Fibroblast of upper back skin (primary cell): ENCODE data around the gene PCDHGA1.
A peak's percentile ranks its signal among the peaks of the same experiment; 100 is the strongest.
"Not testable (repeated sequence)": the region's sequence is repeated elsewhere in the genome, so short reads cannot be mapped to it uniquely, and the experiment has no call there.

Experiments
- DNase-seq: peaks from one replicate; pipeline ENCODE4 v3.0.0-alpha.2; 2013

Gene PCDHGA1

DNA sequence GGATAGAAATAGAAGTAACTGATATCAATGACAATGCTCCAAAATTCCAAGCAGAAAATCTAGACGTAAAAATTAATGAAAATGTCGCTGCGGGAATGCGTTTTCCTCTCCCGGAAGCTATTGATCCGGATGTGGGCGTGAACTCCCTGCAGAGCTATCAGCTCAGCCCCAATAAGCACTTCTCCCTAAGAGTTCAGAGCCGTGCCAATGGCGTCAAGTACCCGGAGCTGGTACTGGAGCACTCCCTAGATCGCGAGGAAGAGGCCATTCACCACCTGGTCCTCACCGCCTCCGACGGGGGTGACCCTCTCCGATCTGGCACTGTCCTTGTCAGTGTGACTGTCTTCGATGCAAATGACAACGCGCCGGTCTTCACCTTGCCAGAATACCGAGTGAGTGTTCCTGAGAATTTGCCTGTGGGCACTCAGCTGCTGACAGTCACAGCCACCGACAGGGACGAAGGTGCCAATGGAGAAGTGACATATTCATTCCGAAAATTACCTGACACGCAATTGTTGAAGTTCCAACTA is 83.3 kb downstream of the PCDHGA1 start:
- DNase-seq, result no peak

DNA sequence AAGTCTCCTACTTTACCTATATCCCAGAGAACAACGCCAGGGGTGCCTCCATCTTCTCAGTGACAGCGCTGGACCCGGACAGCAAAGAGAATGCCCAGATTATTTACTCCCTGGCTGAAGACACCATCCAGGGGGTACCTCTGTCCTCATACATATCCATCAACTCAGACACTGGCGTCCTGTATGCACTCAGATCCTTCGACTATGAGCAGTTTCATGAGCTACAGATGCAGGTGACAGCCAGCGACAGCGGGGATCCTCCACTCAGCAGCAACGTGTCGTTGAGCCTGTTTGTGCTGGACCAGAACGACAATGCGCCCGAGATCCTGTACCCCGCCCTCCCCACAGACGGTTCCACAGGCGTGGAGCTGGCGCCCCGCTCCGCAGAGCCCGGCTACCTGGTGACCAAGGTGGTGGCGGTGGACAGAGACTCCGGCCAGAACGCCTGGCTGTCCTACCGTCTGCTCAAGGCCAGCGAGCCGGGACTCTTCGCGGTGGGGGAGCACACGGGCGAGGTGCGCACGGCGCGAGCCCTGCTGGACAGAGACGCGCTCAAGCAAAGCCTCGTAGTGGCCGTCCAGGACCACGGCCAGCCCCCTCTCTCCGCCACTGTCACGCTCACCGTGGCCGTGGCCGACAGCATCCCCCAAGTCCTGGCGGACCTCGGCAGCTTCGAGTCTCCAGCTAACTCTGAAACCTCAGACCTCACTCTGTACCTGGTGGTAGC is 84.4 kb downstream of the PCDHGA1 start:
- DNase-seq, result not testable (repeated sequence)

GRCh38 chr5:141415275-141415618 is 84.9 kb downstream of the PCDHGA1 start:
- not testable (repeated sequence) for DNase-seq

- DNase-seq, result peak; percentile 80
Measured at GRCh38 chr5:141417494-141418172, 87.3 kb downstream of the PCDHGA1 start, which contains the start of gene PCDHGB7. TSS of gene PCDHGB7 (plus strand) at chr5:141417677. CDS start at chr5:141417860, 183 bp downstream.

DNA sequence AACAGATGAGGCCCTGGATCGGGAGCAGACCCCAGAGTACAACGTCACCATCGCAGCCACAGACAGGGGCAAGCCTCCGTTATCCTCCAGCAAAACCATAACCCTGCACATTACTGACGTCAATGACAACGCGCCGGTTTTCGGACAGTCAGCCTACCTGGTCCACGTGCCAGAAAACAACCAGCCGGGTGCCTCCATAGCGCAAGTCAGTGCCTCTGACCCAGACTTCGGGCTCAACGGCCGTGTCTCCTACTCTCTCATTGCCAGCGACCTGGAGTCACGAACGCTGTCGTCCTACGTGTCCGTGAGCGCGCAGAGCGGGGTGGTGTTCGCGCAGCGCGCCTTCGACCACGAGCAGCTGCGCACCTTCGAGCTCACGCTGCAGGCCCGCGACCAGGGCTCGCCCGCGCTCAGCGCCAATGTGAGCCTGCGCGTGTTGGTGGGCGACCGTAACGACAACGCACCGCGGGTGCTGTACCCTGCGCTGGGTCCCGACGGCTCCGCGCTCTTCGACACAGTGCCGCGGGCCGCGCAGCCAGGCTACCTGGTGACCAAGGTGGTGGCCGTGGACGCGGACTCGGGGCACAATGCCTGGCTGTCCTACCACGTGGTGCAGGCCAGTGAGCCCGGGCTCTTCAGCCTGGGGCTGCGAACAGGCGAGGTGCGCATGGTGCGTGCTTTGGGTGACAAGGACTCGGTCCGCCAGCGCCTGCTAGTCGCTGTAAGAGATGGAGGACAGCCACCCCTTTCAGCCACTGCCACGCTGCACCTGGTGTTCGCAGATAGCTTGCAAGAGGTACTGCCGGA is 89.0 kb downstream of the PCDHGA1 start:
- DNase-seq, result no peak

DNA sequence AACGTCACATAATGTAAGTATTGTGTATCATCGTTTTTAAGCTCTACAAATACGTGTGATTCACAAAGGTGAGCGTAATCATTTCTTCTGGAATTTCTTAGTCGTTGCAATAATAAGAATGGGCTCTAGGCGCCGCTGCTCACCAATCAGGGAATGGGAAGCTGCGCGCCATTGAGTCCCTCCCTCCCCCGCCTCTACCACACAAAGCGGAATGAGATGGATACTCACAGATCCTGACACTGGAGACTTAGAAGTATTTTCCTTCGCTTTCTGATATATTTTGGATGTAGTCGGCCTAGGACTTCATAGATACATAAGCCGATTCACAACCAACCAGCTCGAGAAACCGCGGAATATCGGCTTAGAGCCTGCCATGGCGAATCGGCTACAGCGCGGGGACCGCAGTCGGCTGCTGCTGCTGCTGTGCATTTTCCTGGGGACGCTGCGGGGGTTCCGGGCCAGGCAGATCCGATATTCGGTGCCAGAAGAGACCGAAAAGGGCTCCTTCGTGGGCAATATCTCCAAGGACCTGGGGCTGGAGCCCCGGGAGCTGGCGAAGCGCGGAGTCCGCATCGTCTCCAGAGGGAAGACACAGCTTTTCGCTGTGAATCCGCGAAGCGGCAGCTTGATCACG is 90.7 kb downstream of the PCDHGA1 start, which contains the start of gene PCDHGA11:
Gene PCDHGA11 (plus strand): TSS at position 197 of the 634 bp plus-strand sequence. CDS start 177 bp downstream, at position 374.
- DNase-seq, result peak; percentile 67

GRCh38 chr5:141421489-141421855 is 91.2 kb downstream of the PCDHGA1 start:
- DNase-seq, result no peak

GRCh38 chr5:141422742-141423291 is 92.5 kb downstream of the PCDHGA1 start:
- DNase-seq, result no peak

- no peak for DNase-seq
Measured at GRCh38 chr5:141427783-141428426, 97.6 kb downstream of the PCDHGA1 start.

- DNase-seq, result peak; percentile 89
Measured at GRCh38 chr5:141430332-141431113, 100.2 kb downstream of the PCDHGA1 start, which contains the start of gene PCDHGA12. TSS of gene PCDHGA12 (plus strand) at chr5:141430507. CDS start at chr5:141430760, 253 bp downstream.

- DNase-seq, result no peak
Measured at GRCh38 chr5:141431286-141431685, 101.0 kb downstream of the PCDHGA1 start.

DNA sequence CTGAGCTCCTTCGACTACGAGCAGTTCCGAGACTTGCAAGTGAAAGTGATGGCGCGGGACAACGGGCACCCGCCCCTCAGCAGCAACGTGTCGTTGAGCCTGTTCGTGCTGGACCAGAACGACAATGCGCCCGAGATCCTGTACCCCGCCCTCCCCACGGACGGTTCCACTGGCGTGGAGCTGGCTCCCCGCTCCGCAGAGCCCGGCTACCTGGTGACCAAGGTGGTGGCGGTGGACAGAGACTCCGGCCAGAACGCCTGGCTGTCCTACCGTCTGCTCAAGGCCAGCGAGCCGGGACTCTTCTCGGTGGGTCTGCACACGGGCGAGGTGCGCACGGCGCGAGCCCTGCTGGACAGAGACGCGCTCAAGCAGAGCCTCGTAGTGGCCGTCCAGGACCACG is 102.0 kb downstream of the PCDHGA1 start:
- not testable (repeated sequence) for DNase-seq

DNA sequence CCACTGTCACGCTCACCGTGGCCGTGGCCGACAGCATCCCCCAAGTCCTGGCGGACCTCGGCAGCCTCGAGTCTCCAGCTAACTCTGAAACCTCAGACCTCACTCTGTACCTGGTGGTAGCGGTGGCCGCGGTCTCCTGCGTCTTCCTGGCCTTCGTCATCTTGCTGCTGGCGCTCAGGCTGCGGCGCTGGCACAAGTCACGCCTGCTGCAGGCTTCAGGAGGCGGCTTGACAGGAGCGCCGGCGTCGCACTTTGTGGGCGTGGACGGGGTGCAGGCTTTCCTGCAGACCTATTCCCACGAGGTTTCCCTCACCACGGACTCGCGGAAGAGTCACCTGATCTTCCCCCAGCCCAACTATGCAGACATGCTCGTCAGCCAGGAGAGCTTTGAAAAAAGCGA is 102.4 kb downstream of the PCDHGA1 start:
- not testable (repeated sequence) for DNase-seq

DNA sequence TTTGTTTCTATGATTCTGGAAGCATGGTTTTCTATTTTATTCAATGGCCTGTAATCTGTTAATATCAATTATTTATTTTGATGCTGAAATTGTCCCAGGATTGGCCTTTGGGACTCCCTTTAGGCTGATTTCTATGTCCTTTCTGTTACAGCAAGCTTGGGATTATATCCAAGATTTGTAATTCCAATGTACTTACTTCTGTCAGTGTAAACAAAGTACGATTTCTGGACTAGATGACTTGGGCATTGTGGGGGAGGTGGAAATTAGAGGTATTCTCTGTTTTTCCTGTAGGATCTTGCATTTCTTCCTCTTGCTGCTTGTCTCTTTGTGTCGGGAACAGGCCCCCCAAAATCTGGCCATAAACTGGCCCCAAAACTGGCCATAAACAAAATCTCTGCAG is 103.7 kb downstream of the PCDHGA1 start:
- no peak for DNase-seq

GRCh38 chr5:141437221-141437620 is 106.9 kb downstream of the PCDHGA1 start:
- peak; percentile 41 for DNase-seq

DNA sequence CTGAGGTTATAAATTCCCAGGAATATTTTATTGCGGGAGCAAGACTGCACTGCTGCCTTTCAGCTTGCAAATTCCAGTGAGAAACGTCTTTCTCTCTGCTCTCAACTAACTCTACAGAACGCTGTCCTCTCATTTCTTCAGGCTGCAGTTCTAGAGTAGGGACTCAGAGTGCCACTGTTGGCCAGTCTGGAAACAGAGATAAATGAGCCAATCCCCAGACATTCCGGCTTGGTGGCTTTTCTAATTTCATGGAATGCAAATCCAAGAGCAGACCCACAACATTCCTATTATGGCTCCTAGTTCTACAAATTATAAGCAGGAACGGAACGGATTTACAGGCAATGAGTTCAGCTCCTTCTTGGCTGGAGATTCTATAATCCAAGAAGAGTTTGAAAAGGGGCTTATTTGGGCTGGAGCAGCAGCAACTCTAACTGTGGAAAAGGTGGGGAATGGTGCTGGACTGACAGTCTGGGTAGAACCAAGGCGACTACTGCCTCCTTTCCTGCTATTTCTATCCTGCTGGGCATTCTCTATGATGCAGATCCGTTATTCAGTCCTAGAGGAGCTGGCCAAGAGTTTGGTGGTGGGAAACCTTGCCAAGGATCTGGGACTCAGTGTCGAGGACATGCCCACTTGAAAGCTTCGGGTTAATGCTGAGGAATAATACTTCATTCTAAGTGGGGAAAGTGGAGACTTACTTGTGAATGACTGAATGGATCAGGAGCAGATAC is 109.3 kb downstream of the PCDHGA1 start:
- peak; percentile 48 for DNase-seq

GRCh38 chr5:141440341-141440740 is 110.0 kb downstream of the PCDHGA1 start:
- no peak for DNase-seq

DNA sequence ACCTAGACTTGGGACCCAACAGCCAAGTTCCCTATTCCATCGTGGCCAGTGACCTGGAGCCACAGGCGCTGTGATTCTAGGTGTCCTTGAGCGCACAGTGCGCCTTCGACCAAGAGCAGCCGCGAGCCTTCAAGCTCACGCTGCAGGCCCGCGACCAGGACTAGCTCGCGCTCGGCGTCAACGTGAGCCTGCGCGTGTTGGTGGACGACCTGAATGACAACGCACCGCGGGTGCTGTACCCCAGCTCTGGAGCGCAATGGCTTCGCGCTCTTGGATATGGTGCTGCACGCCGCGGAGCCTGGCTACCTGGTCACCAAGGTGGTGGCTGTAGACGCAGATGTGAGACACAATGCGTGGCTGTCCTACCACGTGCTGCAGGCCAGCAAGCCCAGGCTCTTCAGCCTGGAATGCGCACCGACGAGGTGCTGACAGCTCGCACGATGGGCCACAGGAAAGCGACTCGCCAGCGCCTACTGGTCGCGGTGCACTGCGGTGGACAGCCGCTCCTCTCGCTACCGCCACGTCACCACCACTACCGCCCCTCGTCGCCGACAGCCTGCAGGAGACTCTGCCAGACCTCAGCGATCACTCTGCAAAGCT is 111.4 kb downstream of the PCDHGA1 start:
- DNase-seq, result no peak

DNA sequence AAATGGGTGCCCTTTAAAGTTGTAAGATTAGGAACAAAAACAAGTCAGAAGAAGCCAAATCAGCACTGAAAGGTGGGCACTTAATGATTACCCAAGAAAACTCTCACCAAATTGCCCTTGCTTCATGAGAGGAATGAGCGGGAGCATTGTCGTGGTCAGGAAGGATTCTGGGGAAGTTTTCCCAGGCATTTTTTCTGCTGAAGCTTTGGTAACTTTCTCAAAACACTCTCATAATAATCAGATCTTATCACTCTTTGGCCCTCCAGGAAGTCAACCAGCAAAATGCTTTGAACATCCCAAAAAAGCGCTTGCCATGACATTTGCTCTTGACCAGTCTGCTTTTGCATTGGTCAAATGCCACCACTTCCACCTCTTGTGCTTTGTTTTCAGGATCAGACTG is 135.0 kb downstream of the PCDHGA1 start:
- peak; percentile 37 for DNase-seq
